Caco-2 (cell line): ENCODE measurements around the gene CETP. TPM values are rescaled to one million over a fixed set of nuclear protein-coding genes. Genes with fewer than 3 reads are reported as not detected.

Source experiments
- BruUV-seq: library from RNA; stranded (reverse); fragments of 400-500 nt; replicated peaks from 2 replicates; lab custom pipeline; 2021; lab: Mats Ljungman, UMichigan
- CTCF ChIA-PET: fragments of 300-600 bp; sonication (Branson Sonifier 250); formaldehyde crosslinking; loops from one replicate; lab custom pipeline; 2022; ENCODE audit warnings: antibody characterized with exemption; lab: Charles Lee
- POLR2A ChIA-PET: fragments of 300-600 bp; sonication (Branson Sonifier 250); formaldehyde crosslinking; loops from one replicate; lab custom pipeline; 2022; ENCODE audit warnings: antibody characterized with exemption; lab: Charles Lee
- DNase-seq, 2 experiments: peaks; one replicate each; pipeline versions ENCODE4 v3.0.0 to v3.0.0-alpha.2; 2020 to 2022
- H3K27me3 ChIP-seq: replicated peaks from 2 replicates; pipeline ENCODE4 v1.6.0; 2011; ENCODE audit warnings: low read length; ENCODE audit not compliant: control insufficient read depth, insufficient read depth
- H3K36me3 ChIP-seq: 2 replicates; pipeline ENCODE4 v1.5.1; 2011; ENCODE audit warnings: low read length; ENCODE audit not compliant: control insufficient read depth, insufficient read depth
- H3K4me1 ChIP-seq: fragments of 250-450 bp; sonication (Bioruptor Pico); 2 replicates; pipeline ENCODE4 v1.5.1; 2020; ENCODE audit warnings: mild to moderate bottlenecking
- H3K4me3 ChIP-seq: 2 replicates; pipeline ENCODE4 v1.5.1; 2011; ENCODE audit warnings: low read depth, mild to moderate bottlenecking, control low read depth, low read length
- H3K9me3 ChIP-seq: fragments of 250-450 bp; sonication (Bioruptor Pico); 2 replicates; pipeline ENCODE4 v1.5.1; 2020; ENCODE audit warnings: mild to moderate bottlenecking, moderate library complexity
- H3K27ac Mint-ChIP-seq: one replicate; pipeline ENCODE4 v1.8.0; 2022; ENCODE audit warnings: mixed read lengths; ENCODE audit not compliant: unreplicated experiment
- H3K27me3 Mint-ChIP-seq: one replicate; pipeline ENCODE4 v1.8.0; 2022; ENCODE audit warnings: mixed read lengths; ENCODE audit not compliant: insufficient read depth, unreplicated experiment
- H3K36me3 Mint-ChIP-seq: one replicate; pipeline ENCODE4 v1.8.0; 2022; ENCODE audit warnings: mild to moderate bottlenecking, mixed read lengths; ENCODE audit not compliant: insufficient read depth, unreplicated experiment
- H3K4me1 Mint-ChIP-seq: one replicate; pipeline ENCODE4 v1.8.0; 2022; ENCODE audit warnings: low read depth, mixed read lengths; ENCODE audit not compliant: unreplicated experiment
- H3K4me3 Mint-ChIP-seq: one replicate; pipeline ENCODE4 v1.8.0; 2022; ENCODE audit warnings: mild to moderate bottlenecking, moderate library complexity, mixed read lengths; ENCODE audit not compliant: unreplicated experiment
- H3K9me3 Mint-ChIP-seq: one replicate; pipeline ENCODE4 v1.8.0; 2022; ENCODE audit warnings: mixed read lengths; ENCODE audit not compliant: unreplicated experiment
- CTCF ChIP-seq, 2 experiments: fragments of 200-600 bp in 1 of 2; IDR thresholded peaks; 1 replicate in 1 of 2; 2 replicates in 1 of 2; pipeline versions ENCODE4 v1.5.1 to v1.8.0; 2011 to 2022; ENCODE audit warnings: antibody characterized with exemption in 1 of 2, control low read depth in 1 of 2, inconsistent platforms in 1 of 2, low read depth in 1 of 2, low read length in 1 of 2, mild to moderate bottlenecking in 1 of 2, moderate library complexity in 1 of 2; ENCODE audit not compliant: insufficient read depth in 1 of 2, severe bottlenecking in 1 of 2, unreplicated experiment in 1 of 2
- intact Hi-C: fragments of 100-400 bp; cut with micrococcal nuclease; formaldehyde crosslinking; loops from one replicate; pipeline ENCODE4 v1.10.0; 2022; ENCODE audit not compliant: unreplicated experiment
- total RNA-seq: library from RNA; stranded (reverse); gene quantifications from 2 replicates; pipeline ENCODE4 v1.2.3, GENCODE V29; 2022

CETP gene
- total RNA-seq, 1 experiment from 2014 or later: not detected

DNA sequence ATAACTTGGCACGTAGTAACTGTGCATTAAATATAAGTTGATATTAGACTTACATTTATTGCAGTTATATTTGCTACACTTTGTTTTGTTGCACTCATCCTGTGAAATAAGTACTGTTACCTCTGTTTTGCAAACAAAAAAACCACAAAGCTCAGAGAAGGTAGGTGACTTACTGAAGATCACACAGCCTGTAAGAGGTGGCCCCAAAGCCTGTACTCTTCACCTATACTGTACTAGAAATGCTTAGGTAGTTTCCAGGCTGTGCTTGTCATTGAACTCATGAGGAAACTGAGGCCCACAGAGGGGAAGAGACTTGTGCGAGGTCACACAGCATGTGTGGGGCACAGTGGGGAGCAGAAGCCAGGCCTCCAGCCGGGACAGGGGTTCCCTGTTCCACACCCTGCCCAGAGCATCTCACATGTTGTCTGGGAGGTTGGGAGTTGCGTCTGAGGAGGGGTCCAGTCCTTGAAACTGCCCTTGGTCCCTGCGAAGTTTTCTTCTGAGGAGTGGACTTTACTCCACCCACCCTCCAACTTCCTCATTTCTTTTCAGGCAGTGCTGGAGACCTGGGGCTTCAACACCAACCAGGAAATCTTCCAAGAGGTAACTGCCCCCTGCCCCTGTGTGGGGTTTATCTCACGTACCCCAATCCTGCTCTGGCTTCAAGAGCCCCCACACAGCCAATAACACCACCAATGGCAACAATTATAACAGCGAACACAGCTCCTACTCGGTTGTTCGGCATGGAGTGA is 13.0 kb downstream of the CETP start:
- H3K36me3 Mint-ChIP-seq: no peaks in the 10 kb centered on the region
- POLR2A ChIA-PET: no interaction called here
- no peaks in the 10 kb centered on the region for H3K36me3 ChIP-seq
- CTCF ChIA-PET: no interaction called here
- no peak for TF ChIP-seq CTCF (IDR thresholded peaks at IDR 0.05; ENCODE audit: insufficient read depth in 1 of 2, low read depth in 1 of 2, low read length in 1 of 2, severe bottlenecking in 1 of 2, unreplicated experiment in 1 of 2)
- no peak overlapping the region for H3K4me3 ChIP-seq
- H3K4me3 Mint-ChIP-seq: no peak overlapping the region
- no peaks in the 10 kb centered on the region; the same call in 1 of the 2 replicates for H3K9me3 ChIP-seq
- no peaks in the 10 kb centered on the region for H3K27me3 ChIP-seq
- H3K27ac Mint-ChIP-seq: no peak overlapping the region
- H3K9me3 Mint-ChIP-seq: no peaks in the 10 kb centered on the region
- intact Hi-C loops: no loop called here
- H3K27me3 Mint-ChIP-seq: no peaks in the 10 kb centered on the region
- peaks cover 6% of the 10 kb centered on the region for H3K4me1 Mint-ChIP-seq
- DNase-seq: no peak
- H3K4me1 ChIP-seq: peaks cover 6% of the 10 kb centered on the region; the same call in 1 of the 2 replicates
- no TSS peak for BruUV-seq

DNA sequence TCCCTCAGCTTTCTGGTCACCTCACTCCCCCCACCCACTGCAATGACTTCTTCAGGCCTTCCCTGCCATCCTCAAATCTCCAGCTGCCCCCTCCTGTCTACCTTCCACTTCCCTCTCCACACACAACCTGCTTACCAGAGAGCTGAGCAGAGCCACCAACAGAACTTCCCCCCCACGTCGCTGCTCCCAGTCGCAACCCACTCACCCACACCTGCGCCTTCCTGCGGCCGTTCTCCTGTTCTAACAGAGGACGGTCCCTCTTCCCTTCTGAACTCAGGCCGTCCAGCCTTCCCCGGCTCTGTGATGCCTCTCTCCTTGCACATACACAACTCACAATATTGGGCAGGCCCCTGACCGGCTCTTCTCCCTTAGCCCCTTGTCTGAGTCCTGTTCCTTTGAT is 14.0 kb downstream of the CETP start:
- Histone ChIP-seq H3K36me3 (no peaks in the 10 kb centered on the region), H3K27me3 (no peaks in the 10 kb centered on the region), H3K9me3 (no peaks in the 10 kb centered on the region; the same call in 1 of the 2 replicates), H3K4me3 (no peak overlapping the region), H3K4me1 (peaks cover 6% of the 10 kb centered on the region; the same call in 1 of the 2 replicates)
- DNase-seq: no peak
- ChIA-PET CTCF (no interaction called here), POLR2A (no interaction called here)
- H3K9me3 Mint-ChIP-seq: no peaks in the 10 kb centered on the region
- H3K27me3 Mint-ChIP-seq: no peaks in the 10 kb centered on the region
- peaks cover 6% of the 10 kb centered on the region for H3K4me1 Mint-ChIP-seq
- no peak overlapping the region for H3K4me3 Mint-ChIP-seq
- no peak overlapping the region for H3K27ac Mint-ChIP-seq
- intact Hi-C loops: no loop called here
- no peak for TF ChIP-seq CTCF (IDR thresholded peaks at IDR 0.05; ENCODE audit: insufficient read depth in 1 of 2, low read depth in 1 of 2, low read length in 1 of 2, severe bottlenecking in 1 of 2, unreplicated experiment in 1 of 2)
- BruUV-seq: no TSS peak
- H3K36me3 Mint-ChIP-seq: no peaks in the 10 kb centered on the region

- no peak for TF ChIP-seq CTCF (IDR thresholded peaks at IDR 0.05; ENCODE audit: insufficient read depth in 1 of 2, low read depth in 1 of 2, low read length in 1 of 2, severe bottlenecking in 1 of 2, unreplicated experiment in 1 of 2)
- H3K36me3 Mint-ChIP-seq: no peaks in the 10 kb centered on the region
- Histone ChIP-seq H3K27me3 (no peaks in the 10 kb centered on the region), H3K36me3 (no peaks in the 10 kb centered on the region), H3K9me3 (no peaks in the 10 kb centered on the region; the same call in 1 of the 2 replicates), H3K4me1 (peaks cover 6% of the 10 kb centered on the region; the same call in 1 of the 2 replicates), H3K4me3 (no peak overlapping the region)
- H3K27me3 Mint-ChIP-seq: no peaks in the 10 kb centered on the region
- ChIA-PET CTCF (no interaction called here), POLR2A (no interaction called here)
- no peak for DNase-seq
- BruUV-seq: no TSS peak
- no peak overlapping the region for H3K27ac Mint-ChIP-seq
- intact Hi-C loops: no loop called here
- H3K9me3 Mint-ChIP-seq: no peaks in the 10 kb centered on the region
- H3K4me3 Mint-ChIP-seq: no peak overlapping the region
- H3K4me1 Mint-ChIP-seq: peaks cover 6% of the 10 kb centered on the region
These were observed 15.5 kb downstream of the CETP start for GRCh38 chr16:56977216-56977615.
